Measurements from ENCODE around the gene GYPB. TPM values are rescaled to one million over a fixed set of nuclear protein-coding genes. Genes with fewer than 3 reads are reported as not detected.
"Not testable (repeated sequence)": the region's sequence is repeated elsewhere in the genome, so short reads cannot be mapped to it uniquely, and the experiment has no call there.

The GYPB gene
- total RNA-seq, 1 donor from 2014 or later = not detected

GRCh38 chr4:144005558-144005953 lies 13.6 kb downstream of the GYPB start:
- H3K9me3 Mint-ChIP-seq; H3K4me3 Mint-ChIP-seq; DNase-seq (ENCODE audit: low read depth, low spot score); H3K4me1 Mint-ChIP-seq; H3K27ac Mint-ChIP-seq (ENCODE audit: unreplicated experiment); H3K27me3 Mint-ChIP-seq (ENCODE audit: low read depth); H3K36me3 Mint-ChIP-seq (ENCODE audit: low read depth): not testable (repeated sequence)

GRCh38 chr4:144004868-144005557 lies 14.2 kb downstream of the GYPB start:
- not testable (repeated sequence) for H3K9me3 Mint-ChIP-seq; H3K27ac Mint-ChIP-seq (ENCODE audit: unreplicated experiment)

GRCh38 chr4:144003890-144004265 lies 15.3 kb downstream of the GYPB start:
- H3K27me3 Mint-ChIP-seq (ENCODE audit: low read depth); H3K9me3 Mint-ChIP-seq; H3K36me3 Mint-ChIP-seq (ENCODE audit: low read depth); H3K27ac Mint-ChIP-seq (ENCODE audit: unreplicated experiment); H3K4me1 Mint-ChIP-seq; H3K4me3 Mint-ChIP-seq; DNase-seq (ENCODE audit: low read depth, low spot score): not testable (repeated sequence)

More at GRCh38 chr4:144004868-144005557, 14.2 kb downstream of the GYPB start:
- H3K36me3 Mint-ChIP-seq (ENCODE audit: low read depth); H3K4me3 Mint-ChIP-seq; H3K4me1 Mint-ChIP-seq; DNase-seq (ENCODE audit: low read depth, low spot score); H3K27me3 Mint-ChIP-seq (ENCODE audit: low read depth): not testable (repeated sequence)

GRCh38 chr4:144003205-144003889 lies 15.8 kb downstream of the GYPB start:
- H3K9me3 Mint-ChIP-seq; H3K36me3 Mint-ChIP-seq (ENCODE audit: low read depth); H3K27ac Mint-ChIP-seq (ENCODE audit: unreplicated experiment); H3K4me3 Mint-ChIP-seq; DNase-seq (ENCODE audit: low read depth, low spot score); H3K4me1 Mint-ChIP-seq; H3K27me3 Mint-ChIP-seq (ENCODE audit: low read depth): not testable (repeated sequence)

- H3K27ac Mint-ChIP-seq (ENCODE audit: unreplicated experiment) = not testable (repeated sequence)
Observed at GRCh38 chr4:144000331-144000995, 18.7 kb downstream of the GYPB start.

GRCh38 chr4:143996193-143996592 lies 23.0 kb downstream of the GYPB start:
- H3K4me1 Mint-ChIP-seq; H3K4me3 Mint-ChIP-seq; DNase-seq (ENCODE audit: low read depth, low spot score); H3K27ac Mint-ChIP-seq (ENCODE audit: unreplicated experiment); H3K9me3 Mint-ChIP-seq; H3K36me3 Mint-ChIP-seq (ENCODE audit: low read depth); H3K27me3 Mint-ChIP-seq (ENCODE audit: low read depth): not testable (repeated sequence)

More at GRCh38 chr4:144000331-144000995, 18.7 kb downstream of the GYPB start:
- not testable (repeated sequence) for H3K4me3 Mint-ChIP-seq; H3K36me3 Mint-ChIP-seq (ENCODE audit: low read depth); DNase-seq (ENCODE audit: low read depth, low spot score); H3K9me3 Mint-ChIP-seq; H3K4me1 Mint-ChIP-seq; H3K27me3 Mint-ChIP-seq (ENCODE audit: low read depth)

- DNase-seq (ENCODE audit: low read depth, low spot score); H3K36me3 Mint-ChIP-seq (ENCODE audit: low read depth); H3K27ac Mint-ChIP-seq (ENCODE audit: unreplicated experiment); H3K9me3 Mint-ChIP-seq; H3K4me1 Mint-ChIP-seq; H3K27me3 Mint-ChIP-seq (ENCODE audit: low read depth); H3K4me3 Mint-ChIP-seq: not testable (repeated sequence)
Observed at GRCh38 chr4:143991761-143992160, 27.4 kb downstream of the GYPB start.

- H3K36me3 Mint-ChIP-seq (ENCODE audit: low read depth); H3K27ac Mint-ChIP-seq (ENCODE audit: unreplicated experiment); DNase-seq (ENCODE audit: low read depth, low spot score); H3K9me3 Mint-ChIP-seq; H3K27me3 Mint-ChIP-seq (ENCODE audit: low read depth); H3K4me3 Mint-ChIP-seq; H3K4me1 Mint-ChIP-seq: not testable (repeated sequence)
Observed at GRCh38 chr4:143990717-143991116, 28.5 kb downstream of the GYPB start.

- Mint-ChIP-seq H3K36me3 (ENCODE audit: low read depth) (no peaks in the 10 kb centered on the region), H3K27me3 (ENCODE audit: low read depth) (no peaks in the 10 kb centered on the region), H3K4me3 (no peak overlapping the region), H3K9me3 (no peaks in the 10 kb centered on the region), H3K27ac (ENCODE audit: unreplicated experiment) (peak overlapping the region; percentile 44), H3K4me1 (peaks cover 9% of the 10 kb centered on the region)
- peak; percentile 2 for DNase-seq (ENCODE audit: low read depth, low spot score)
- no peak for TF ChIP-seq CTCF (conservative IDR thresholded peaks at IDR 0.05)
Observed at GRCh38 chr4:143986180-143986579, 33.0 kb downstream of the GYPB start.

GRCh38 chr4:143980776-143981175 lies 38.4 kb downstream of the GYPB start:
- H3K4me3 Mint-ChIP-seq; H3K4me1 Mint-ChIP-seq; H3K9me3 Mint-ChIP-seq; H3K27me3 Mint-ChIP-seq (ENCODE audit: low read depth); H3K27ac Mint-ChIP-seq (ENCODE audit: unreplicated experiment); DNase-seq (ENCODE audit: low read depth, low spot score); H3K36me3 Mint-ChIP-seq (ENCODE audit: low read depth): not testable (repeated sequence)

GRCh38 chr4:143975527-143975926 lies 43.7 kb downstream of the GYPB start:
- H3K36me3 Mint-ChIP-seq (ENCODE audit: low read depth); H3K27ac Mint-ChIP-seq (ENCODE audit: unreplicated experiment); DNase-seq (ENCODE audit: low read depth, low spot score); H3K27me3 Mint-ChIP-seq (ENCODE audit: low read depth); H3K4me3 Mint-ChIP-seq; H3K9me3 Mint-ChIP-seq; H3K4me1 Mint-ChIP-seq: not testable (repeated sequence)

GRCh38 chr4:143974021-143974420 lies 45.2 kb downstream of the GYPB start:
- DNase-seq (ENCODE audit: low read depth, low spot score); H3K36me3 Mint-ChIP-seq (ENCODE audit: low read depth); H3K27ac Mint-ChIP-seq (ENCODE audit: unreplicated experiment); H3K4me3 Mint-ChIP-seq; H3K9me3 Mint-ChIP-seq; H3K4me1 Mint-ChIP-seq; H3K27me3 Mint-ChIP-seq (ENCODE audit: low read depth): not testable (repeated sequence)

All from neural crest cell (in vitro differentiated cells).